K562 (cell line): Measurements from ENCODE around the gene NOTCH1. TPM values are rescaled to one million over a fixed set of nuclear protein-coding genes. Genes with fewer than 3 reads are reported as not detected.

Source experiments
- KDM4B ChIP-seq, 2 experiments: fragments of 450-650 bp in 1 of 2; sonication (generic) in 1 of 2; IDR thresholded peaks; 2 replicates each; pipeline ENCODE4 v1.6.1; 2016 to 2017; ENCODE audit warnings: borderline replicate concordance in 2 of 2, antibody characterized with exemption in 1 of 2, low read depth in 1 of 2, mild to moderate bottlenecking in 1 of 2
- L3MBTL2 ChIP-seq: fragments of 450-650 bp; IDR thresholded peaks from 2 replicates; pipeline ENCODE4 v1.6.1; 2016; ENCODE audit warnings: mild to moderate bottlenecking, moderate library complexity
- MYNN ChIP-seq, 2 experiments: sonication (generic); formaldehyde crosslinking in 1 of 2; IDR thresholded peaks; 2 replicates each; pipeline versions ENCODE4 v1.5.0 to v1.6.1; 2016 to 2020; ENCODE audit warnings: antibody characterized with exemption in 1 of 2, missing genetic modification reagents in 1 of 2
- NUFIP1 ChIP-seq: fragments of 450-650 bp; IDR thresholded peaks from 2 replicates; pipeline ENCODE4 v1.6.1; 2018; ENCODE audit not compliant: partially characterized antibody
- UBTF ChIP-seq, 2 experiments: IDR thresholded peaks; 2 replicates each; pipeline ENCODE4 v1.6.1; 2012; ENCODE audit warnings: improper control_type of control experiment in 2 of 2, low read depth in 2 of 2, low read length in 2 of 2, borderline replicate concordance in 1 of 2
- ZBTB43 ChIP-seq: sonication (generic); formaldehyde crosslinking; IDR thresholded peaks from 2 replicates; pipeline ENCODE4 v1.8.0; 2023; ENCODE audit warnings: mild to moderate bottlenecking, missing genetic modification reagents
- ZBTB8A ChIP-seq: fragments of 450-650 bp; IDR thresholded peaks from 2 replicates; pipeline ENCODE4 v1.6.1; 2018; ENCODE audit warnings: mild to moderate bottlenecking, moderate library complexity; ENCODE audit not compliant: partially characterized antibody
- ZNF23 ChIP-seq: fragments of 250-450 bp; sonication (Bioruptor Pico); IDR thresholded peaks from 2 replicates; pipeline ENCODE4 v1.4.0; 2020; ENCODE audit warnings: mild to moderate bottlenecking
- polyA plus RNA-seq, 8 experiments: library from polyadenylated mRNA; depleted of rRNA in 4 of 8; stranded (reverse) in 5 of 8; unstranded in 3 of 8; fragments of >200 nt; fragmentation: Nextera tagmentation in 2 of 8; fragmentation: Illumina TruSeq in 1 of 8; extraction: Ambion mirVana in 2 of 8; extraction: Trizol in 1 of 8; gene quantifications; 2 replicates each; pipeline versions ENCODE4 v1.2.1 to v1.2.3, GENCODE V29; 2011 to 2014; ENCODE audit warnings: inconsistent platforms in 1 of 8, missing spikeins in 1 of 8
- total RNA-seq, 7 experiments: library from RNA; depleted of rRNA in 6 of 7; stranded (reverse); fragments of >200 nt in 6 of 7; fragmentation: Illumina TruSeq in 2 of 7; extraction: Trizol in 2 of 7; gene quantifications; 2 replicates each; pipeline versions ENCODE4 v1.2.1 to v1.2.3, GENCODE V29; 2011 to 2021; ENCODE audit warnings: low replicate concordance in 1 of 7
- TF ChIP-seq, protein P1 (sequence below), 2 experiments: fragments of 450-650 bp in 1 of 2; sonication (generic) in 1 of 2; formaldehyde crosslinking in 1 of 2; IDR thresholded peaks; 2 replicates each; pipeline versions ENCODE4 v1.7.1 to v1.9.0; 2016 to 2022; ENCODE audit warnings: inconsistent platforms in 1 of 2, mild to moderate bottlenecking in 1 of 2, missing genetic modification reagents in 1 of 2
- TF ChIP-seq, protein P2 (sequence below): fragments of 250-450 bp; sonication (Bioruptor Pico); IDR thresholded peaks from 2 replicates; pipeline ENCODE4 v1.8.0; 2022; ENCODE audit warnings: inconsistent platforms, mild to moderate bottlenecking, moderate library complexity, borderline replicate concordance

Gene NOTCH1
- total and polyA plus RNA-seq, 9 of the 15 experiments (the other 6 are each of a cell fraction or from before 2014, with no cell fraction given) = 0.03 to 31.4 (median 2.3) TPM

GRCh38 chr9:136539427-136540421 lies 6.1 kb downstream of the NOTCH1 start (continued):
- TF ChIP-seq, protein P1, sequence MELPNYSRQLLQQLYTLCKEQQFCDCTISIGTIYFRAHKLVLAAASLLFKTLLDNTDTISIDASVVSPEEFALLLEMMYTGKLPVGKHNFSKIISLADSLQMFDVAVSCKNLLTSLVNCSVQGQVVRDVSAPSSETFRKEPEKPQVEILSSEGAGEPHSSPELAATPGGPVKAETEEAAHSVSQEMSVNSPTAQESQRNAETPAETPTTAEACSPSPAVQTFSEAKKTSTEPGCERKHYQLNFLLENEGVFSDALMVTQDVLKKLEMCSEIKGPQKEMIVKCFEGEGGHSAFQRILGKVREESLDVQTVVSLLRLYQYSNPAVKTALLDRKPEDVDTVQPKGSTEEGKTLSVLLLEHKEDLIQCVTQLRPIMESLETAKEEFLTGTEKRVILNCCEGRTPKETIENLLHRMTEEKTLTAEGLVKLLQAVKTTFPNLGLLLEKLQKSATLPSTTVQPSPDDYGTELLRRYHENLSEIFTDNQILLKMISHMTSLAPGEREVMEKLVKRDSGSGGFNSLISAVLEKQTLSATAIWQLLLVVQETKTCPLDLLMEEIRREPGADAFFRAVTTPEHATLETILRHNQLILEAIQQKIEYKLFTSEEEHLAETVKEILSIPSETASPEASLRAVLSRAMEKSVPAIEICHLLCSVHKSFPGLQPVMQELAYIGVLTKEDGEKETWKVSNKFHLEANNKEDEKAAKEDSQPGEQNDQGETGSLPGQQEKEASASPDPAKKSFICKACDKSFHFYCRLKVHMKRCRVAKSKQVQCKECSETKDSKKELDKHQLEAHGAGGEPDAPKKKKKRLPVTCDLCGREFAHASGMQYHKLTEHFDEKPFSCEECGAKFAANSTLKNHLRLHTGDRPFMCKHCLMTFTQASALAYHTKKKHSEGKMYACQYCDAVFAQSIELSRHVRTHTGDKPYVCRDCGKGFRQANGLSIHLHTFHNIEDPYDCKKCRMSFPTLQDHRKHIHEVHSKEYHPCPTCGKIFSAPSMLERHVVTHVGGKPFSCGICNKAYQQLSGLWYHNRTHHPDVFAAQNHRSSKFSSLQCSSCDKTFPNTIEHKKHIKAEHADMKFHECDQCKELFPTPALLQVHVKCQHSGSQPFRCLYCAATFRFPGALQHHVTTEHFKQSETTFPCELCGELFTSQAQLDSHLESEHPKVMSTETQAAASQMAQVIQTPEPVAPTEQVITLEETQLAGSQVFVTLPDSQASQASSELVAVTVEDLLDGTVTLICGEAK (IDR thresholded peaks at IDR 0.05) = 0 out of 2 replicates have a peak, but pooled peaks have one; percentile 13
- TF ChIP-seq, protein P1 (CRISPR knock-in tag; IDR thresholded peaks at IDR 0.05) = no peak
- TF ChIP-seq ZBTB8A = no peak
- no peak for TF ChIP-seq MYNN (IDR thresholded peaks at IDR 0.05)
- TF ChIP-seq MYNN (CRISPR knock-in tag; IDR thresholded peaks at IDR 0.05) = no peak
- no peak for TF ChIP-seq NUFIP1
- 0 out of 4 replicates have a peak, but pooled peaks of 1 of the 2 experiments have one; percentile 18 for TF ChIP-seq KDM4B (IDR thresholded peaks at IDR 0.05; ENCODE audit: borderline replicate concordance in 2 of 2, low read depth in 1 of 2)
- TF ChIP-seq UBTF (IDR thresholded peaks at IDR 0.05; ENCODE audit: borderline replicate concordance in 1 of 2, low read depth in 2 of 2, low read length in 2 of 2) = peak in 1 of 2 experiments; percentile 63; a peak in 1 of 4 replicates
- TF ChIP-seq ZNF23 = no peak
- TF ChIP-seq, protein P2, sequence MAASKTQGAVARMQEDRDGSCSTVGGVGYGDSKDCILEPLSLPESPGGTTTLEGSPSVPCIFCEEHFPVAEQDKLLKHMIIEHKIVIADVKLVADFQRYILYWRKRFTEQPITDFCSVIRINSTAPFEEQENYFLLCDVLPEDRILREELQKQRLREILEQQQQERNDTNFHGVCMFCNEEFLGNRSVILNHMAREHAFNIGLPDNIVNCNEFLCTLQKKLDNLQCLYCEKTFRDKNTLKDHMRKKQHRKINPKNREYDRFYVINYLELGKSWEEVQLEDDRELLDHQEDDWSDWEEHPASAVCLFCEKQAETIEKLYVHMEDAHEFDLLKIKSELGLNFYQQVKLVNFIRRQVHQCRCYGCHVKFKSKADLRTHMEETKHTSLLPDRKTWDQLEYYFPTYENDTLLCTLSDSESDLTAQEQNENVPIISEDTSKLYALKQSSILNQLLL (CRISPR knock-in tag) = no peak
- peak; percentile 66 for TF ChIP-seq L3MBTL2
- TF ChIP-seq ZBTB43 = no peak
